SK-N-SH (cell line): ENCODE data around the gene CLPSL2. TPM values are rescaled to one million over a fixed set of nuclear protein-coding genes. Genes with fewer than 3 reads are reported as not detected.

Source experiments
- CTCF ChIA-PET: fragments of 300-600, 350-600 bp; formaldehyde crosslinking; extraction: SDS; loops from one replicate; lab custom pipeline; 2021; lab: Yijun Ruan, JAX
- POLR2A ChIA-PET: fragments of 350-600 bp; sonication (Branson Sonifier 250); formaldehyde crosslinking; extraction: SDS; loops from one replicate; lab custom pipeline; 2020; ENCODE audit warnings: antibody characterized with exemption, inconsistent platforms; lab: Yijun Ruan, JAX
- DNase-seq: peaks from one replicate; pipeline ENCODE4 v3.0.0; 2012
- H2AFZ ChIP-seq: fragments of 200-600 bp; sonication (generic); 2 replicates; pipeline ENCODE4 v1.8.1; 2016; ENCODE audit warnings: antibody characterized with exemption, mild to moderate bottlenecking, low read depth
- H3F3A ChIP-seq: fragments of 200-600 bp; sonication (generic); replicated peaks from 2 replicates; pipeline ENCODE3; 2016; ENCODE audit warnings: antibody characterized with exemption, mild to moderate bottlenecking; ENCODE audit not compliant: insufficient read depth
- H3K27ac ChIP-seq, 2 experiments: fragments of 200-500 bp in 1 of 2; fragments of 200-600 bp in 1 of 2; sonication (Bioruptor generic) in 1 of 2; sonication (generic), shearing (Covaris generic) in 1 of 2; 2 replicates each; pipeline versions ENCODE4 v1.5.1 to v1.6.1; 2014 to 2016; ENCODE audit warnings: low read depth in 2 of 2, inconsistent platforms in 1 of 2, low read length in 1 of 2, mild to moderate bottlenecking in 1 of 2, mixed read lengths in 1 of 2
- H3K27me3 ChIP-seq: fragments of 200-600 bp; sonication (generic), shearing (Covaris generic); 2 replicates; pipeline ENCODE4 v1.6.1; 2016; ENCODE audit warnings: mixed run types; ENCODE audit not compliant: insufficient read depth
- H3K36me3 ChIP-seq, 2 experiments: fragments of 200-500 bp in 1 of 2; fragments of 200-600 bp in 1 of 2; sonication (Bioruptor generic) in 1 of 2; sonication (generic) in 1 of 2; replicated peaks in 1 of 2; 2 replicates each; pipeline versions ENCODE3 to v1.5.1; 2014 to 2016; ENCODE audit warnings: low read length in 1 of 2, mild to moderate bottlenecking in 1 of 2; ENCODE audit not compliant: insufficient read depth in 2 of 2, control insufficient read depth in 1 of 2
- H3K4me1 ChIP-seq, 2 experiments: fragments of 200-500 bp in 1 of 2; fragments of 200-600 bp in 1 of 2; sonication (Bioruptor generic) in 1 of 2; sonication (generic), shearing (Covaris generic) in 1 of 2; 2 replicates each; pipeline versions ENCODE4 v1.5.1 to v1.6.1; 2014 to 2016; ENCODE audit warnings: low read depth in 1 of 2, low read length in 1 of 2, mixed run types in 1 of 2; ENCODE audit not compliant: insufficient read depth in 2 of 2, control insufficient read depth in 1 of 2
- H3K4me2 ChIP-seq: fragments of 200-600 bp; sonication (generic), shearing (Covaris generic); 2 replicates; pipeline ENCODE4 v1.6.1; 2017; ENCODE audit warnings: mixed run types
- H3K4me3 ChIP-seq, 2 experiments: fragments of 200-500 bp in 1 of 2; fragments of 200-600 bp in 1 of 2; sonication (Bioruptor generic) in 1 of 2; sonication (generic), shearing (Covaris generic) in 1 of 2; 2 replicates each; pipeline versions ENCODE4 v1.5.1 to v1.8.1; 2014 to 2016; ENCODE audit warnings: low read depth in 2 of 2, inconsistent platforms in 1 of 2, low read length in 1 of 2, mild to moderate bottlenecking in 1 of 2, mixed read lengths in 1 of 2, moderate library complexity in 1 of 2
- H3K79me2 ChIP-seq: fragments of 200-600 bp; sonication (generic); 2 replicates; pipeline ENCODE4 v1.8.1; 2017; ENCODE audit warnings: mild to moderate bottlenecking; ENCODE audit not compliant: insufficient read depth
- H3K9ac ChIP-seq: fragments of 200-600 bp; sonication (generic); 2 replicates; pipeline ENCODE4 v1.6.1; 2017; ENCODE audit warnings: mixed run types
- H3K9me2 ChIP-seq: fragments of 200-600 bp; sonication (generic); 2 replicates; pipeline ENCODE4 v1.6.1; 2017; ENCODE audit warnings: mixed run types
- H3K9me3 ChIP-seq: fragments of 200-600 bp; sonication (generic); 2 replicates; pipeline ENCODE4 v1.6.1; 2017; ENCODE audit warnings: mixed run types, mild to moderate bottlenecking, moderate library complexity
- H4K20me1 ChIP-seq: fragments of 200-600 bp; sonication (generic); 2 replicates; pipeline ENCODE4 v1.6.1; 2017; ENCODE audit warnings: mild to moderate bottlenecking, mixed run types; ENCODE audit not compliant: insufficient read depth
- CHD2 ChIP-seq: fragments of 150-350 bp; IDR thresholded peaks from 2 replicates; pipeline ENCODE4 v1.6.1; 2018; ENCODE audit warnings: low read length; ENCODE audit not compliant: partially characterized antibody
- EP300 ChIP-seq, 2 experiments: IDR thresholded peaks; 2 replicates each; pipeline versions ENCODE4 v1.4.0 to v1.6.1; 2012; ENCODE audit warnings: borderline replicate concordance in 1 of 2, low read depth in 1 of 2, low read length in 1 of 2
- MXI1 ChIP-seq: IDR thresholded peaks from 2 replicates; pipeline ENCODE4 v1.6.1; 2012; ENCODE audit warnings: mild to moderate bottlenecking, low read depth, low read length, improper control_type of control experiment
- NFIC ChIP-seq: IDR thresholded peaks from 2 replicates; pipeline ENCODE4 v1.4.0; 2012; ENCODE audit warnings: borderline replicate concordance
- NRF1 ChIP-seq: IDR thresholded peaks from 2 replicates; pipeline ENCODE4 v1.6.1; 2012; ENCODE audit warnings: low read depth, mild to moderate bottlenecking, low read length
- SIN3A ChIP-seq: IDR thresholded peaks from 2 replicates; pipeline ENCODE4 v1.6.1; 2012; ENCODE audit warnings: low read depth, mild to moderate bottlenecking, low read length, moderate library complexity, borderline replicate concordance
- WGBS: methylation state at CpG from one replicate; pipeline ENCODE4 v1.1.6; 2017; ENCODE audit warnings: low lambda C conversion rate; 5-methylcytosine and 5-hydroxymethylcytosine counted together
- polyA plus RNA-seq, 3 experiments: library from polyadenylated mRNA; depleted of rRNA; stranded (reverse); fragments of >200 nt; gene quantifications; 2 replicates each; pipeline ENCODE4 v1.2.3, GENCODE V29; 2012
- TF ChIP-seq, protein P1 (sequence below): IDR thresholded peaks from 2 replicates; pipeline ENCODE4 v1.4.0; 2012; ENCODE audit warnings: low read depth, borderline replicate concordance
- TF ChIP-seq, protein P2 (sequence below): IDR thresholded peaks from 2 replicates; pipeline ENCODE4 v1.4.0; 2012; ENCODE audit warnings: low read depth, borderline replicate concordance
- TF ChIP-seq, protein P3 (sequence below): fragments of 200-600 bp; sonication (generic); IDR thresholded peaks from 2 replicates; pipeline ENCODE4 v1.6.1; 2017; ENCODE audit warnings: antibody characterized with exemption, mild to moderate bottlenecking, moderate library complexity
- TF ChIP-seq, protein P4 (sequence below): IDR thresholded peaks from 2 replicates; pipeline ENCODE4; 2012
- TF ChIP-seq, protein P5 (sequence below): IDR thresholded peaks from 2 replicates; pipeline ENCODE4 v1.4.0; 2012; ENCODE audit warnings: low read depth

CLPSL2 gene
- polyA plus RNA-seq, 1 of the 3 experiments (the other 2 are of a cell fraction), result not detected

DNA sequence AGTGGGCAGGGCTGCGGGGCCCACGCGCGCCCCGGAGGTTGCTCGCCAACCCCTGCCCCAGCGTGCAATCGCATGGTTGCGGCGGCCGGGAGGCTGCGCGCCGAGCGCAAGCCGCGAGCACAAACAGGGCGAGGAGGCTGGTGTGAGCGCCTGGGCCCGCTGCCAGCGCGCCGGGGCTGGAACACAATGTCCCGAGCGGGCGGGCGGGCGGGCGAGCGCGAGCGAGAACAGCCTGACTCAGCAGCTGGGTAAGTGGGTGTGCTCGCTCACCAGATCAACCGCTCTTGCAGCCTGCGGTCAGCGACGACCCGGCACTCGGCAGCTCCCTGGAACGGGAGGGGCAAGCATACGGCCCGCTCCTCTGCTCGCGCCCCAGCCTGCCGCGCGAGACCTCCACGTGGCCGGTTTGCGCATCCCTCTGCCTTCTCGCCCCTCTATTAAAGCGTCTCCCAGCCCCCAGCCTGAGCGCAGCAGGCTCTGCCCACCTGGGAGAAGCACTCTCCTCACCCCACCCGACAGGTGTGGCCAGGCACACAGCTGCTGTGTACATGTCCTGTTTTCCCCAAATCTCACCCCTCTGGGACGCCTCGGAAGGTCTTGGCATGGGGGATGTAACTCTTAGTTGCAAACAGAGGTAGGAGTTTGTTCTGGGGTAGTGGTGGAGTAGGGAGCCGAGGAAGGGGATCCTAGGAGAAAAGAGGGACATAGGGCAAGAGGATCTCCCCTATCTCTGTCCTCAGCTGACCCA is 48.3 kb upstream of the CLPSL2 start:
- H2AFZ ChIP-seq, result peak overlapping the region; percentile 80
- peaks cover 5 to 46% of the 10 kb centered on the region in 2 experiments; a peak in 3 of 4 replicates for H3K4me1 ChIP-seq
- peak overlapping the region; percentile 69 to 76 for H3K4me3 ChIP-seq
- H3F3A ChIP-seq, result no peaks in the 10 kb centered on the region
- no peaks in the 10 kb centered on the region for H3K27me3 ChIP-seq
- TF ChIP-seq, protein P1, sequence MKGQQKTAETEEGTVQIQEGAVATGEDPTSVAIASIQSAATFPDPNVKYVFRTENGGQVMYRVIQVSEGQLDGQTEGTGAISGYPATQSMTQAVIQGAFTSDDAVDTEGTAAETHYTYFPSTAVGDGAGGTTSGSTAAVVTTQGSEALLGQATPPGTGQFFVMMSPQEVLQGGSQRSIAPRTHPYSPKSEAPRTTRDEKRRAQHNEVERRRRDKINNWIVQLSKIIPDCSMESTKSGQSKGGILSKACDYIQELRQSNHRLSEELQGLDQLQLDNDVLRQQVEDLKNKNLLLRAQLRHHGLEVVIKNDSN, result peak; percentile 19; the same call in 1 of the 2 replicates
- TF ChIP-seq MXI1 (peak; percentile 83), EP300 (IDR thresholded peaks at IDR 0.05; ENCODE audit: borderline replicate concordance in 1 of 2, low read depth in 1 of 2, low read length in 1 of 2) (peak in 1 of 2 experiments; percentile 42; a peak in 1 of 4 replicates), NFIC (peak; percentile 73), SIN3A (peak; percentile 29; the same call in 1 of the 2 replicates), NRF1 (0 out of 2 replicates have a peak, but pooled peaks have one; percentile 17), CHD2 (peak; percentile 6)
- TF ChIP-seq, protein P2, sequence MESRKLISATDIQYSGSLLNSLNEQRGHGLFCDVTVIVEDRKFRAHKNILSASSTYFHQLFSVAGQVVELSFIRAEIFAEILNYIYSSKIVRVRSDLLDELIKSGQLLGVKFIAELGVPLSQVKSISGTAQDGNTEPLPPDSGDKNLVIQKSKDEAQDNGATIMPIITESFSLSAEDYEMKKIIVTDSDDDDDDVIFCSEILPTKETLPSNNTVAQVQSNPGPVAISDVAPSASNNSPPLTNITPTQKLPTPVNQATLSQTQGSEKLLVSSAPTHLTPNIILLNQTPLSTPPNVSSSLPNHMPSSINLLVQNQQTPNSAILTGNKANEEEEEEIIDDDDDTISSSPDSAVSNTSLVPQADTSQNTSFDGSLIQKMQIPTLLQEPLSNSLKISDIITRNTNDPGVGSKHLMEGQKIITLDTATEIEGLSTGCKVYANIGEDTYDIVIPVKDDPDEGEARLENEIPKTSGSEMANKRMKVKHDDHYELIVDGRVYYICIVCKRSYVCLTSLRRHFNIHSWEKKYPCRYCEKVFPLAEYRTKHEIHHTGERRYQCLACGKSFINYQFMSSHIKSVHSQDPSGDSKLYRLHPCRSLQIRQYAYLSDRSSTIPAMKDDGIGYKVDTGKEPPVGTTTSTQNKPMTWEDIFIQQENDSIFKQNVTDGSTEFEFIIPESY, result peak; percentile 72; the same call in 1 of the 2 replicates
- TF ChIP-seq, protein P3, sequence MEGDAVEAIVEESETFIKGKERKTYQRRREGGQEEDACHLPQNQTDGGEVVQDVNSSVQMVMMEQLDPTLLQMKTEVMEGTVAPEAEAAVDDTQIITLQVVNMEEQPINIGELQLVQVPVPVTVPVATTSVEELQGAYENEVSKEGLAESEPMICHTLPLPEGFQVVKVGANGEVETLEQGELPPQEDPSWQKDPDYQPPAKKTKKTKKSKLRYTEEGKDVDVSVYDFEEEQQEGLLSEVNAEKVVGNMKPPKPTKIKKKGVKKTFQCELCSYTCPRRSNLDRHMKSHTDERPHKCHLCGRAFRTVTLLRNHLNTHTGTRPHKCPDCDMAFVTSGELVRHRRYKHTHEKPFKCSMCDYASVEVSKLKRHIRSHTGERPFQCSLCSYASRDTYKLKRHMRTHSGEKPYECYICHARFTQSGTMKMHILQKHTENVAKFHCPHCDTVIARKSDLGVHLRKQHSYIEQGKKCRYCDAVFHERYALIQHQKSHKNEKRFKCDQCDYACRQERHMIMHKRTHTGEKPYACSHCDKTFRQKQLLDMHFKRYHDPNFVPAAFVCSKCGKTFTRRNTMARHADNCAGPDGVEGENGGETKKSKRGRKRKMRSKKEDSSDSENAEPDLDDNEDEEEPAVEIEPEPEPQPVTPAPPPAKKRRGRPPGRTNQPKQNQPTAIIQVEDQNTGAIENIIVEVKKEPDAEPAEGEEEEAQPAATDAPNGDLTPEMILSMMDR, result no peak
- TF ChIP-seq, protein P4, sequence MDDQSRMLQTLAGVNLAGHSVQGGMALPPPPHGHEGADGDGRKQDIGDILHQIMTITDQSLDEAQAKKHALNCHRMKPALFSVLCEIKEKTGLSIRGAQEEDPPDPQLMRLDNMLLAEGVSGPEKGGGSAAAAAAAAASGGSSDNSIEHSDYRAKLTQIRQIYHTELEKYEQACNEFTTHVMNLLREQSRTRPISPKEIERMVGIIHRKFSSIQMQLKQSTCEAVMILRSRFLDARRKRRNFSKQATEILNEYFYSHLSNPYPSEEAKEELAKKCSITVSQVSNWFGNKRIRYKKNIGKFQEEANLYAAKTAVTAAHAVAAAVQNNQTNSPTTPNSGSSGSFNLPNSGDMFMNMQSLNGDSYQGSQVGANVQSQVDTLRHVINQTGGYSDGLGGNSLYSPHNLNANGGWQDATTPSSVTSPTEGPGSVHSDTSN, result no peak
- TF ChIP-seq, protein P5, sequence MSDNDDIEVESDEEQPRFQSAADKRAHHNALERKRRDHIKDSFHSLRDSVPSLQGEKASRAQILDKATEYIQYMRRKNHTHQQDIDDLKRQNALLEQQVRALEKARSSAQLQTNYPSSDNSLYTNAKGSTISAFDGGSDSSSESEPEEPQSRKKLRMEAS, result 0 out of 2 replicates have a peak, but pooled peaks have one; percentile 55
- H3K9me2 ChIP-seq, result no peaks in the 10 kb centered on the region
- ChIA-PET POLR2A (interaction anchor here (0.5 to 0.7 kb wide), 2 partner anchors 35 to 195 kb away, joined by 3 read pairs; no protein-coding TSS in a partner anchor), CTCF (interaction anchor here (0.8 to 2.7 kb wide), 8 partner anchors 9 to 206 kb away, joined by 3 to 20 read pairs (median 4); partner anchors contain the start of gene ARMC12)
- H4K20me1 ChIP-seq, result no peaks in the 10 kb centered on the region
- no peaks in the 10 kb centered on the region for H3K36me3 ChIP-seq
- H3K9me3 ChIP-seq, result no peaks in the 10 kb centered on the region
- peak; percentile 89 for DNase-seq
- H3K79me2 ChIP-seq, result no peaks in the 10 kb centered on the region
- WGBS, result 13% methylated on average over 16 of the region's 57 CpGs
- peak overlapping the region; percentile 57 for H3K9ac ChIP-seq
- H3K27ac ChIP-seq, result peak overlapping the region; percentile 44 to 98; a peak in 3 of 4 replicates
- H3K4me2 ChIP-seq, result peak overlapping the region; percentile 99
